GM12892 (cell line): ENCODE measurements around the gene HOXA3.

Experiments used
- DNase-seq: peaks from one replicate; pipeline ENCODE4 v3.0.0; 2011; ENCODE audit not compliant: insufficient read length
- FAIRE-seq: peaks from 2 replicates; lab custom pipeline; 2011; peaks lifted over from hg19 to GRCh38; lab: Jason Lieb, UNC
- POLR2A ChIP-seq: IDR thresholded peaks from 2 replicates; pipeline ENCODE4 v1.6.1; 2011; ENCODE audit warnings: low read depth, low read length, control low read depth
- POLR2AphosphoS5 ChIP-seq: IDR thresholded peaks from 2 replicates; pipeline ENCODE4 v1.6.1; 2011; ENCODE audit warnings: low read depth, low read length, control low read depth
- TAF1 ChIP-seq: IDR thresholded peaks from 2 replicates; pipeline ENCODE4 v1.6.1; 2011; ENCODE audit warnings: low read depth, mild to moderate bottlenecking, control low read depth, low read length, borderline replicate concordance

Gene HOXA3

DNA sequence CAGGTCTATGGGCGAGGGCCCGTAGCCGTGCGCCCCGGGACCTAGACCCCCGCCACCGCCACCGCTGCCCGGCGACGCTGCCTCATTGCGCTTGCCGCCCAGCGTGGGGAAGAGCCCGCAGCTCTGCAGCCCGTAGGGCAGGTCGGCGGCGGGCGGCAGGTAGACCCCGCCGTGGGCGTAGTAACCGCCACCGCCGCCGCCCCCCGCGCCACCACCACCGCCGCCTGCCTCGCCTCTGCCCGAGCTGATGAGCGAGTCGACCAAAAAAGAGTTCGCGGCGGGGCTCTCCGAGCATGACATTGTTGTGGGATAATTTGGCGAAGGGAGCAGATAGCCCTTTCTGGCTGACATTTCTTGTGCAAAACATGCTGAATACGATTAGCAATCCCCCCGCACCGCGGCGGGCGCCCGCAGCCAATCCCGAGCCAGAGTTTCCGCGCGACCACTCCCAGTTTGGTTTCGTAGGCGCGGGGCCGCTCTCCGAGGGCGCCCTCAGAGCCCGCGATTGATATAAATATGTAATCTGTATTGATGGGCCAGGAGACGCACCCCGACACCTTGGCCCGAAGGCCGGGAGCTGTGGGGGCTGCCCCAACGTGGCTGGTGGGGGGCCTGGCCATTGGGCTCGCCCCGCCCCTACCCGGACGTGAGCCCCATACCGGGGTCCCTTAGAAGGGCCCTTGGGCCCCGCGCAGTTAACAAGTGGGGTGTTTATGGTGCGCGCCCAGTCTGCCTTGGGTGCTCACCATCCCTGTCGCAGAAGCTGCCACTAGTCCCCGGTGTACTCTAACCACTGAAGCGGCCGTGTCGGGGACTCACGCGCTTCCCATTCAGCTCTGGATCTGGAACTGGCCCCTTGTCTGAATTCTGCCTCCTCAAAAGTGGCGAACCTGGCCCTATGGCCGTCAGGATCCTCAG, 21.8 kb upstream of the HOXA3 start, which contains the start of gene HOXA10:
Gene HOXA10, minus strand, starts transcription at position 365 of the 918 bp plus-strand sequence. Its CDS starts 14 bp downstream, at position 351.
- no peak for FAIRE-seq
- no peak for DNase-seq
- no peak for TF ChIP-seq TAF1
- TF ChIP-seq POLR2AphosphoS5 = no peak
- no peak for TF ChIP-seq POLR2A

DNA sequence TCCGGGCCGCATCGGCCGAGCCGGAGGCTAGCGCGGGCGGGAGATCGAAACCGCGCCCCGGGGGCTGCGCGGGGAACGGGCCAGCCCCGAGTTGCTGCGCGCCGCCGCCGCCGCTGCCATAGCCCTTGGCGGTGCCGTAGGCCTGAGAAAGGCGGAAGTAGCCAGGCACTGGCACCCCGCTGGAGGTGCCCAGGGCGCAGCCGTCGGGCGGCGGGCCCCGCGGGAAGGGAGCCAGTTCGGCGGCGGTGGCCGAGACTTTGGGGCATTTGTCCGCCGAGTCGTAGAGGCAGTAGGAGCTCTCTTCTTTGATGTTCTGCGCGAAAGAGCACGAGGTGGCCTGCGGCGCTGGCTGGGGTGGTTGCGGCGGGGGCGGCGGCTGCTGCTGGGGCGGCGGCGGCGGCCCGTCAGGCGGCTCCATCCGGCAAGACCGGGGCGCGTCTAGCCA, 21.1 kb upstream of the HOXA3 start:
- TF ChIP-seq POLR2A = no peak
- no peak for TF ChIP-seq POLR2AphosphoS5
- no peak for FAIRE-seq
- DNase-seq = no peak

- no peak for DNase-seq
- no peak for FAIRE-seq
- TF ChIP-seq POLR2A (no peak), TAF1 (no peak), POLR2AphosphoS5 (no peak)
These were observed 20.6 kb upstream of the HOXA3 start for GRCh38 chr7:27172823-27173510.

- FAIRE-seq (no peak), DNase-seq (no peak)
- TF ChIP-seq TAF1 (no peak), POLR2AphosphoS5 (no peak), POLR2A (no peak)
These were observed 20.0 kb upstream of the HOXA3 start for GRCh38 chr7:27172315-27172774.

GRCh38 chr7:27171637-27172314, 19.4 kb upstream of the HOXA3 start:
- DNase-seq = no peak
- no peak for FAIRE-seq
- TF ChIP-seq POLR2A (no peak), POLR2AphosphoS5 (no peak), TAF1 (no peak)

GRCh38 chr7:27171325-27171636, 18.9 kb upstream of the HOXA3 start:
- DNase-seq (no peak), FAIRE-seq (no peak)
- TF ChIP-seq TAF1 (no peak), POLR2AphosphoS5 (no peak), POLR2A (no peak)

DNA sequence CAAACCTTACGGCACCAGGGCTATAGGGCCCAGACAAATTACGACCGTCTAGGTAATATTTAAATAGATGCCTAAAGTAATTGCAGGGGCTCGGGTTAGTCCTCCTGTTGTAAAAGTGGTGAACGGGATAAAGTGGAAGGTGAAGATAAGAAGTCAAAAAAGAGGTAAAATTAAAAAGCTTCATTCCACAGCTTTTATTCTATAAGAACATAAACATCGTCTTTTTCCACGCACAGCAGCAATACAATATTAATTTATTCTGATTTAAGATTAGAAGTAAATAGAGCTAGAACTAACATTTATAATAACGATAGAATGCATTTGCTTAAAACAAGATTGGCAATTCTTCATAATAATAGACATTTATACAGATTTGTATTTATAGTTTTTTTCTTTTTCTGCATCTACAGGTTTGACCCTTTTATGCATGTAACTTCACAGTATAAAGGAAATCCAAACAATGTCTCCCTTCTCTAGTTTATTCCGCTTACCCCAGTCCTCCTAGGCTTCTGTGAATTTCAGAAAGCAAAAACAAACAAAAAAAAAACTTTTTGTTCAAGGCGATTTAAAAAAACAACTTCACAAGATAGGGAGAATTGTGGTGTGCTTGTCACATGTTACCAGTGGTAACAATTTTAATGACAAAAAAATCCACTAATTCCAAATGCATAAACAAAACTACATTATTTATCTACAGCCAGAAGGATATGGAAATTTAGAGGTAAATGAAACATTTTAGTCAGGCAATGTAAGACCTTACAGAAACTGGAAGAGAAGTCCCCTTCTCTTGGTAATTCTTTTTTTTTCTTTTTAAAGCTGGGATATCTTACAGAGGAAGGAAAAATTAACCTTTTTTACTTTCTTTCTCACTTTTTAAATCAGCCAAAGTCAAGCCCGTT, 18.3 kb upstream of the HOXA3 start:
- no peak for TF ChIP-seq POLR2AphosphoS5
- no peak for TF ChIP-seq POLR2A
- no peak for TF ChIP-seq TAF1
- no peak for DNase-seq
- FAIRE-seq = no peak

DNA sequence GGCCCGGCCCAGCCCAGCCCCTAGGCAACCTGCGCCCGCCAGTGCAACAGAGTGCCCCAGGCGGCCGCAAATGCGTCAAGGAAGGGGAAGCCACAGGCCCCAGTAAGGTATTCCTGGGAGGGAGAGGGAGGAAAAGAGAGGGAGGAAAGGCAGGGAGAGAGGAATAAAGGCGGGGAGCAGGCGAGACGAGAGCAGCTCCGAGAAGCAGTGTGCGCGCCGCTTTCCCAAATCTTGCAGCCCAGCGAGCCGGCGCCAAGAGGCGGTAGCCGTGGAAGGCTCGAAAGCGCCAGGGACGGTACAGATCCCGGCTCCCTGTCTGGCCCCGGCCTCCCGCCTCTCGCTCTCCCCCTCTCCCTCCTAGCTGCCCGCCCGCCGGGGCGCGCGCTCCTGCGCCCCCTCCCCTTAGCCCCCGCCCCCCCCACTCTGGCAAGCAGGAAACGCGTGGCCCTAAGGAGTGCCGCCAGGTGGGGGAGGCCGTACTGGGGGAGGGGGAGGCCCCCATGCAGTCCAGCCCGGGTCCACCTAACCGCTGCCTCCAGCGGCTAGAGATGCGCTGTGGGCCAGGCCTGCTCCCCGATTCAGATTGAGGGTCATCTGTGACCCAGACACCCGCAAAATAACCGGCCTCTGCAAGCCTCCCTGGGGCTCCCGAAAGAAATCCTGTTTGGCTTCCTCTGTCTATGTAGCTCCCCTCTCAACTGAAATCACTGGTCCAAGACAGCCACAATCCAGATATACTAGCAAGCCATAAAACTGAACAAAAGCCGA, 17.5 kb upstream of the HOXA3 start:
- FAIRE-seq (no peak), DNase-seq (no peak)
- no peak for TF ChIP-seq POLR2A
- no peak for TF ChIP-seq POLR2AphosphoS5
- TF ChIP-seq TAF1 = no peak

GRCh38 chr7:27168265-27168947, 16.0 kb upstream of the HOXA3 start:
- no peak for FAIRE-seq
- TF ChIP-seq POLR2AphosphoS5 = no peak
- TF ChIP-seq POLR2A = peak; percentile 17; the same call in 1 of the 2 replicates
- no peak for DNase-seq

- no peak for DNase-seq
- TF ChIP-seq POLR2A = no peak
- TF ChIP-seq TAF1 = no peak
- no peak for TF ChIP-seq POLR2AphosphoS5
- FAIRE-seq = no peak
These were observed 15.5 kb upstream of the HOXA3 start for GRCh38 chr7:27167916-27168264.
